GM11168 (cell line): ENCODE results near the gene TXN.
"Not testable (repeated sequence)": the region's sequence is repeated elsewhere in the genome, so short reads cannot be mapped to it uniquely, and the experiment has no call there.

Experiments
- in situ Hi-C: fragments of 300-500 bp; cut with MboI; formaldehyde crosslinking; loops from one replicate; pipeline ENCODE4 v1.12.0; 2022; ENCODE audit warnings: low sequenced_read_pairs; ENCODE audit not compliant: unreplicated experiment

The TXN gene

GRCh38 chr9:110257956-110258355 lies 1.6 kb upstream of the TXN start:
- in situ Hi-C loops, result no loop called here

GRCh38 chr9:110257097-110257841 lies 962 bp upstream of the TXN start:
- in situ Hi-C loops, result no loop called here

GRCh38 chr9:110255463-110256379 lies 586 bp downstream of the TXN start:
- in situ Hi-C loops, result no loop called here

- in situ Hi-C loops, result no loop called here
Measured at GRCh38 chr9:110255034-110255462, 1.3 kb downstream of the TXN start.

- in situ Hi-C loops, result no loop called here
Measured at GRCh38 chr9:110254500-110254899, 1.8 kb downstream of the TXN start.

- in situ Hi-C loops, result no loop called here
Measured at GRCh38 chr9:110252509-110253139, 3.7 kb downstream of the TXN start.

GRCh38 chr9:110251770-110252169 lies 4.5 kb downstream of the TXN start:
- in situ Hi-C loops, result not testable (repeated sequence)

- in situ Hi-C loops, result no loop called here
Measured at GRCh38 chr9:110251212-110251611, 5.1 kb downstream of the TXN start.

- in situ Hi-C loops, result no loop called here
Measured at GRCh38 chr9:110249603-110250002, 6.7 kb downstream of the TXN start.

GRCh38 chr9:110248361-110248760 lies 7.9 kb downstream of the TXN start:
- in situ Hi-C loops, result no loop called here

GRCh38 chr9:110246214-110246613 lies 10.1 kb downstream of the TXN start:
- in situ Hi-C loops, result no loop called here

- in situ Hi-C loops, result no loop called here
Measured at GRCh38 chr9:110244616-110245015, 11.7 kb downstream of the TXN start.

- in situ Hi-C loops, result no loop called here
Measured at GRCh38 chr9:110241858-110242321, 14.4 kb downstream of the TXN start.

- in situ Hi-C loops, result no loop called here
Measured at GRCh38 chr9:110241260-110241857, 14.9 kb downstream of the TXN start.

GRCh38 chr9:110240198-110240597 lies 16.1 kb downstream of the TXN start:
- in situ Hi-C loops, result no loop called here

- in situ Hi-C loops, result no loop called here
Measured at GRCh38 chr9:110228321-110228720, 28.0 kb downstream of the TXN start.

- in situ Hi-C loops, result no loop called here
Measured at GRCh38 chr9:110224583-110224982, 31.7 kb downstream of the TXN start.

- in situ Hi-C loops, result no loop called here
Measured at GRCh38 chr9:110220809-110221208, 35.5 kb downstream of the TXN start.

GRCh38 chr9:110217656-110218099 lies 38.6 kb downstream of the TXN start:
- in situ Hi-C loops, result no loop called here

GRCh38 chr9:110214586-110215355 lies 41.5 kb downstream of the TXN start:
- in situ Hi-C loops, result no loop called here
